CD4-positive, CD25-positive, alpha-beta regulatory T cell (primary cell): ENCODE results near the gene NUP62. TPM values are rescaled to one million over a fixed set of nuclear protein-coding genes. Genes with fewer than 3 reads are reported as not detected.
"Not testable (repeated sequence)": the region's sequence is repeated elsewhere in the genome, so short reads cannot be mapped to it uniquely, and the experiment has no call there.

Source experiments
- ATAC-seq, 2 donors: fragments of 150-1000 bp; cut with Tn5 transposase; one replicate each; pipeline ENCODE4 v1.10.0; 2021; ENCODE audit warnings: low read depth in 2 of 2, moderate number of reproducible peaks in 2 of 2, moderate library complexity in 1 of 2
- DNase-seq, 3 donors: peaks; one replicate each; pipeline versions ENCODE4 v3.0.0 to v3.0.0-alpha.2; 2012 to 2022; ENCODE audit warnings: mixed read lengths in 1 of 3
- H3K27ac ChIP-seq: one replicate; pipeline ENCODE4 v1.7.0; 2013; ENCODE audit warnings: mild to moderate bottlenecking, low read length; ENCODE audit not compliant: insufficient read depth, poor library complexity, severe bottlenecking
- H3K27me3 ChIP-seq: one replicate; pipeline ENCODE4 v1.7.0; 2013; ENCODE audit warnings: low read length; ENCODE audit not compliant: control insufficient read depth, insufficient read depth
- H3K36me3 ChIP-seq: one replicate; pipeline ENCODE4 v1.7.0; 2013; ENCODE audit warnings: mild to moderate bottlenecking, low read length, moderate library complexity; ENCODE audit not compliant: control insufficient read depth, insufficient read depth
- H3K4me1 ChIP-seq: 2 replicates; pipeline ENCODE4 v1.7.0; 2013; ENCODE audit warnings: mild to moderate bottlenecking, low read length; ENCODE audit not compliant: insufficient read depth, control insufficient read depth, poor library complexity, severe bottlenecking
- H3K4me3 ChIP-seq: one replicate; pipeline ENCODE4 v1.7.0; 2013; ENCODE audit warnings: low read depth, mild to moderate bottlenecking, low read length, moderate library complexity
- H3K9me3 ChIP-seq, 2 experiments: 1 replicate in 1 of 2; 2 replicates in 1 of 2; pipeline ENCODE4 v1.7.0; 2013; ENCODE audit warnings: low read length in 2 of 2, mild to moderate bottlenecking in 1 of 2, moderate library complexity in 1 of 2; ENCODE audit not compliant: control insufficient read depth in 2 of 2
- H3K27ac Mint-ChIP-seq, 3 donors: one replicate each; pipeline ENCODE4 v1.8.0; 2020 to 2022; ENCODE audit warnings: mild to moderate bottlenecking in 3 of 3, mixed read lengths in 3 of 3, moderate library complexity in 2 of 3
- H3K27me3 Mint-ChIP-seq: one replicate; pipeline ENCODE4 v1.8.0; 2022; ENCODE audit warnings: mild to moderate bottlenecking, mixed read lengths
- H3K36me3 Mint-ChIP-seq: one replicate; pipeline ENCODE4 v1.8.0; 2020; ENCODE audit warnings: mixed read lengths
- H3K4me1 Mint-ChIP-seq, 4 donors: one replicate each; pipeline ENCODE4 v1.8.0; 2020 to 2022; ENCODE audit warnings: mixed read lengths in 4 of 4, mild to moderate bottlenecking in 1 of 4
- H3K4me3 Mint-ChIP-seq, 4 donors: one replicate each; pipeline ENCODE4 v1.8.0; 2020 to 2022; ENCODE audit warnings: mild to moderate bottlenecking in 4 of 4, mixed read lengths in 4 of 4, moderate library complexity in 3 of 4
- H3K9me3 Mint-ChIP-seq, 7 donors: one replicate each; pipeline ENCODE4 v1.8.0; 2020 to 2022; ENCODE audit warnings: mixed read lengths in 7 of 7, mild to moderate bottlenecking in 3 of 7, moderate library complexity in 2 of 7
- polyA plus RNA-seq, 4 donors: library from polyadenylated mRNA; unstranded; fragments of 300-500 nt; fragmentation: Illumina TruSeq; gene quantifications; one replicate each; pipeline ENCODE4 v1.2.3, GENCODE V29; 2021
- total RNA-seq: library from RNA; stranded (reverse); gene quantifications from one replicate; pipeline ENCODE4 v1.2.3, GENCODE V29; 2022

The NUP62 gene
- total and polyA plus RNA-seq, 5 donors from 2014 or later: 40.2 to 47.2 (median 42.1) TPM

DNA sequence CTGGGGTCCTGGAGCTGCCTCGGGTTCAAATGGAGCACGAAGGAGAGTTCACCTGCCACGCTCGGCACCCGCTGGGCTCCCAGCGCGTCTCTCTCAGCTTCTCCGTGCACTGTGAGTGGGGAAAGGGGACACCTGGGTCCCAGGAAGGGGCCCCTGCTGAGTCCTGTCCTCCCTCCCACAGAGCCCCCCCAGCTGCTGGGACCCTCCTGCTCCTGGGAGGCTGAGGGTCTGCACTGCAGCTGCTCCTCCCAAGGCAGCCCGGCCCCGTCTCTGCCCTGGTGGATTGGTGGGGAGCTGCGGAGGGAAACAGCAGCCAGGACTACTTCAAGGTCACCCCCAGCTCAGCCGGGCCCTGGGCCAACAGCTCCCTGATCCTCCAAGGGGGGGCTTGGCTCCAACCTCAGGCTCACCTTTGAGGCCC lies 42.7 kb upstream of the NUP62 start:
- DNase-seq (no peak), ATAC-seq (no peak)
- H3K9me3 ChIP-seq: no peaks in the 10 kb centered on the region
- no peaks in the 10 kb centered on the region for H3K4me1 ChIP-seq
- H3K4me3 ChIP-seq: no peak overlapping the region
- no peak overlapping the region for H3K27ac Mint-ChIP-seq
- H3K4me1 Mint-ChIP-seq: peaks cover 0 to 3% (median 0%) of the 10 kb centered on the region in 4 donors
- peaks cover 6% of the 10 kb centered on the region for H3K27me3 Mint-ChIP-seq
- H3K36me3 Mint-ChIP-seq: peaks cover 12% of the 10 kb centered on the region
- H3K27ac ChIP-seq: no peak overlapping the region
- H3K9me3 Mint-ChIP-seq: no peaks in the 10 kb centered on the region
- no peaks in the 10 kb centered on the region for H3K27me3 ChIP-seq
- H3K36me3 ChIP-seq: peaks cover 12% of the 10 kb centered on the region
- no peak overlapping the region for H3K4me3 Mint-ChIP-seq

DNA sequence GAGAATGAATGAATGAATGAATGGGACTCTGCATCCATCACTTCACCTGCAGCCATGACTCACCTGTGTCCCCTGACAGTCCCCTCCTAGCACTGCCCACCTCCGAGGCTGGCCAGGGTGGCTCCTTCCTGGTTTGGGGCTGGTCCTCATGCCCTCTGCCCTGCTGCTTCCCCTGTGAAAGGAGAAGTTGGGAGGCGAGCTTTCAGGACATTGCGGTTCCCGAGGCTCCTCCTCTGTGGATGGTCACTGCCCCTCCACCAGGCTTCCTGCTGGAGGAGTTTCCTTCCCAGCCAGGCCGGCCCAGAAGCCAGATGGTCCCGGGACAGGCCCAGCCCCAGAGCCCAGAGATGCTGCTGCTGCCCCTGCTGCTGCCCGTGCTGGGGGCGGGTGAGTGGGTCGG lies 40.1 kb upstream of the NUP62 start:
- not testable (repeated sequence) for H3K36me3 ChIP-seq, H3K27ac Mint-ChIP-seq, H3K36me3 Mint-ChIP-seq, H3K4me1 Mint-ChIP-seq, ATAC-seq, H3K9me3 Mint-ChIP-seq, DNase-seq, H3K4me3 Mint-ChIP-seq, H3K9me3 ChIP-seq, H3K27ac ChIP-seq, H3K27me3 Mint-ChIP-seq, H3K4me3 ChIP-seq, H3K27me3 ChIP-seq, H3K4me1 ChIP-seq

- H3K27ac ChIP-seq: no peak overlapping the region
- H3K4me3 Mint-ChIP-seq: no peak overlapping the region
- H3K27ac Mint-ChIP-seq: no peak overlapping the region
- H3K36me3 ChIP-seq: no peaks in the 10 kb centered on the region
- H3K9me3 Mint-ChIP-seq: peaks cover 0 to 1% (median 0%) of the 10 kb centered on the region in 7 donors
- H3K4me3 ChIP-seq: no peak overlapping the region
- no peaks in the 10 kb centered on the region for H3K36me3 Mint-ChIP-seq
- H3K27me3 Mint-ChIP-seq: peaks cover 6% of the 10 kb centered on the region
- H3K9me3 ChIP-seq: no peaks in the 10 kb centered on the region
- H3K4me1 ChIP-seq: no peaks in the 10 kb centered on the region
- DNase-seq (no peak), ATAC-seq (no peak)
- H3K4me1 Mint-ChIP-seq: no peaks in the 10 kb centered on the region
- no peaks in the 10 kb centered on the region for H3K27me3 ChIP-seq
These were observed 39.1 kb upstream of the NUP62 start for GRCh38 chr19:49968279-49968922.

DNA sequence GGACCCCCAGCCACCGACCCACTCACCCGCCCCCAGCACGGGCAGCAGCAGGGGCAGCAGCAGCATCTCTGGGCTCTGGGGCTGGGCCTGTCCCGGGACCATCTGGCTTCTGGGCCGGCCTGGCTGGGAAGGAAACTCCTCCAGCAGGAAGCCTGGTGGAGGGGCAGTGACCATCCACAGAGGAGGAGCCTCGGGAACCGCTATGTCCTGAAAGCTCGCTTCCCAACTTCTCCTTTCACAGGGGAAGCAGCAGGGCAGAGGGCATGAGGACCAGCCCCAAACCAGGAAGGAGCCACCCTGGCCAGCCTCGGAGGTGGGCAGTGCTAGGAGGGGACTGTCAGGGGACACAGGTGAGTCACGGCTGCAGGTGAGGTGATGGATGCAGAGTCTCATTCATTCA lies 31.7 kb upstream of the NUP62 start, which contains the start of gene SIGLEC11:
Gene SIGLEC11, minus strand, starts transcription at position 193 of the 400 bp plus-strand sequence. Its CDS starts 91 bp downstream, at position 102.
- H3K4me3 Mint-ChIP-seq, H3K4me1 Mint-ChIP-seq, H3K4me1 ChIP-seq, DNase-seq, H3K36me3 Mint-ChIP-seq, H3K9me3 ChIP-seq, H3K36me3 ChIP-seq, H3K4me3 ChIP-seq, H3K27me3 Mint-ChIP-seq, H3K27ac Mint-ChIP-seq, H3K27ac ChIP-seq, H3K27me3 ChIP-seq, ATAC-seq, H3K9me3 Mint-ChIP-seq: not testable (repeated sequence)

DNA sequence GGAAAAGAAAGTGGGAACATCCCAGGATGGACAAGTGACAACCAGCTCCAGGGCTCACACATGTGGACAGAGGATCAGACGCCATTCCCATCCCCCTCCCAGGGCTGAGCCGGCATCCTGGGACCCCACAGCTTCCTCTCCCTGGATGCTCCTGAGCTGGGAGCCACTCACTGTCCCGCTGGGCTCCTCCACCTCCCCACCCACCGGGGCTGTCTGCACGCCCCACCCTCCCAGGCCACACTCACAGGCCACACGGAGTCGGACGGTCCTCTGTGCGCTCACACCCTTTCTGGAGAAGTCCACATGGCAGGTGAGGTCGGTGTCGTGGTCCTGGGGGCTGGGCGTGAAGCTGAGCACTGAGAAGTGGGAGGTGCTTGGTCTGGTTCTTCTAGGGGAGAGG lies 30.6 kb upstream of the NUP62 start:
- not testable (repeated sequence) for H3K27me3 Mint-ChIP-seq, H3K9me3 ChIP-seq, H3K4me1 ChIP-seq, ATAC-seq, H3K36me3 Mint-ChIP-seq, H3K27me3 ChIP-seq, H3K4me1 Mint-ChIP-seq, H3K4me3 Mint-ChIP-seq, H3K27ac ChIP-seq, H3K9me3 Mint-ChIP-seq, H3K36me3 ChIP-seq, H3K27ac Mint-ChIP-seq, H3K4me3 ChIP-seq, DNase-seq

DNA sequence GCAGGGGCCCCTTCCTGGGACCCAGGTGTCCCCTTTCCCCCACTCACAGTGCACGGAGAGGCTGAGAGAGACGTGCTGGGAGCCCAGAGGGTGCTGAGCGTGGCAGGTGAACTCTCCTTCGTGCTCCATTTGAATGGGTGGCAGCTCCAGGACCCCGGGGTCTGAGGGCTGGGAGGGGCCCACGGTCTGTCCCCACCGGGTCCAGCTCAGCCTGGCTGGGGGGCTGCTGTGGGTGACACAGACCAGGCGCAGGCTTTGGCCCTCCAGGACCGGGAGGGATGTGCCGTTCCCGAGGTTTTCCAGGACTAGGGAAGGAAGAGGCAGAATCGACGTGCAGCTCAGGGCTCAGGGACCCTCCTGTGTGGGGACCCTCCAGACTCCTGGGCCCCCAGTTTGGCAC lies 29.3 kb upstream of the NUP62 start:
- peaks cover 12% of the 10 kb centered on the region for H3K27me3 Mint-ChIP-seq
- not testable (repeated sequence) for H3K36me3 Mint-ChIP-seq, H3K4me1 ChIP-seq, H3K27ac ChIP-seq, H3K4me3 ChIP-seq, ATAC-seq, H3K9me3 ChIP-seq, H3K9me3 Mint-ChIP-seq, DNase-seq, H3K27me3 ChIP-seq, H3K36me3 ChIP-seq, H3K27ac Mint-ChIP-seq, H3K4me3 Mint-ChIP-seq, H3K4me1 Mint-ChIP-seq

DNA sequence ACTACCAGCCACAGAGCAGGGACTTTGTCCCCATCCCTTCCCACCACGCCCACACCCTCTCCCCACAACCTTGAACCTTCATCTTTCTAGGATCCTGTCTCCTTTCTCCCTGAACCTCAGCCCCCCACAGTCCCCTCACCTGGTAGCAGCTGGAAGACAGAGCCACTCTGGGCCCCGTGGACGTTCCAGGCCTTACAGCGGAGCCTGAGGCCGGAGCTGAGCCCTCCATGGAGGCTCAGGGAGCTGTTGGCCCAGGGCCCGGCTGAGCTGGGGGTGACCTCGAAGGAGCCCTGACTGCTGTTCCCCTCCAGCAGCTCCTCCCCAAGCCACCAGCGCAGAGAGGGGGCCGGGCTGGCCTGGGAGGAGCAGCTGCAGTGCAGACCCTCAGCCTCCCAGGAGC lies 28.8 kb upstream of the NUP62 start:
- peaks cover 14% of the 10 kb centered on the region for H3K27me3 Mint-ChIP-seq
- not testable (repeated sequence) for H3K4me3 Mint-ChIP-seq, H3K9me3 ChIP-seq, H3K4me1 Mint-ChIP-seq, H3K27me3 ChIP-seq, H3K36me3 ChIP-seq, H3K9me3 Mint-ChIP-seq, H3K27ac Mint-ChIP-seq, H3K36me3 Mint-ChIP-seq, H3K4me1 ChIP-seq, ATAC-seq, H3K4me3 ChIP-seq, DNase-seq, H3K27ac ChIP-seq

DNA sequence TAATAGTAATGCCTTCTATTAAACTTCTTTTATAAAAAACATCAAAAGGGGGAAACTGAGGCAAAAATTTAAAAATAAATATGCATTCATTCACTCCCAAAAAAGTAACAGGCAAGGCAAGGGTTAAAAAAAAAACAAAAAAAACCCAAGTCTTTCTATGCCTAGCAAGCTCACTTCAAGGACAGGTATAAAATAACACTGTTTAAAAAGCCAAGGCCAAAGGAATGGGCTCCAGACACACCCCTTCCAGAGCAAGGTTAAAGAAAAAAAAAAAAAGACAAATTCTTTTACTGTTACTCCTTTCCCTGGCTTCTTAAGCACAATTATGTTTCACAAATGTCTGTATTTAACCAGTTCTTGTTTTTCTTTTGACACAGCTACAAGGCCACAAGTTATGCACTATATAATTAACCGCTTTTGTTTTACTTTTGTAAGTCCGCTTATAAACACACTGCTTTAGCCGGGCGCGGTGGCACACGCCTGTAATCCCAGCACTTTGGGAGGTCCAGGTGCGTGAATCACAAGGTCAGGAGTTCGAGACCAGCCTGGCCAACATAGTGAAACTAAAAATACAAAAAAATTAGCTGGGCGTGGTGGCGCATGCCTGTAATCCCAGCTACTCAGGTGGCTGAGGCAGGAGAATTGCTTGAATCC lies 28.1 kb upstream of the NUP62 start:
- H3K4me3 Mint-ChIP-seq: no peak overlapping the region
- H3K4me1 ChIP-seq: no peaks in the 10 kb centered on the region
- no peaks in the 10 kb centered on the region for H3K9me3 Mint-ChIP-seq
- no peaks in the 10 kb centered on the region for H3K36me3 Mint-ChIP-seq
- peaks cover 0 to 3% (median 0%) of the 10 kb centered on the region in 4 donors for H3K4me1 Mint-ChIP-seq
- H3K36me3 ChIP-seq: no peaks in the 10 kb centered on the region
- no peak overlapping the region for H3K4me3 ChIP-seq
- ATAC-seq (no peak), DNase-seq (no peak)
- peaks cover 14% of the 10 kb centered on the region for H3K27me3 Mint-ChIP-seq
- H3K27ac Mint-ChIP-seq: no peak overlapping the region
- H3K27me3 ChIP-seq: no peaks in the 10 kb centered on the region
- H3K27ac ChIP-seq: no peak overlapping the region
- no peaks in the 10 kb centered on the region for H3K9me3 ChIP-seq
